BE2C (cell line): ENCODE measurements around the gene MDFIC.

Source experiments
- DNase-seq: peaks from one replicate; pipeline ENCODE4 v3.0.0-alpha.2; 2020
- H3K27me3 ChIP-seq: fragments of 250-450 bp; sonication (Bioruptor Pico); 2 replicates; pipeline ENCODE4 v1.5.1; 2020; ENCODE audit warnings: mild to moderate bottlenecking
- H3K36me3 ChIP-seq: fragments of 250-450 bp; sonication (Bioruptor Pico); 2 replicates; pipeline ENCODE4 v1.5.1; 2020; ENCODE audit warnings: mild to moderate bottlenecking
- H3K4me1 ChIP-seq: fragments of 250-450 bp; sonication (Bioruptor Pico); 2 replicates; pipeline ENCODE4 v1.5.1; 2020
- H3K4me3 ChIP-seq: 2 replicates; pipeline ENCODE4 v1.5.1; 2011; ENCODE audit warnings: low read depth, low read length
- H3K9me3 ChIP-seq: fragments of 250-450 bp; sonication (Bioruptor Pico); 2 replicates; pipeline ENCODE4 v1.5.1; 2020
- CTCF ChIP-seq: IDR thresholded peaks from 2 replicates; pipeline ENCODE4 v1.5.1; 2012; ENCODE audit warnings: mild to moderate bottlenecking, low read depth, low read length

MDFIC gene

DNA sequence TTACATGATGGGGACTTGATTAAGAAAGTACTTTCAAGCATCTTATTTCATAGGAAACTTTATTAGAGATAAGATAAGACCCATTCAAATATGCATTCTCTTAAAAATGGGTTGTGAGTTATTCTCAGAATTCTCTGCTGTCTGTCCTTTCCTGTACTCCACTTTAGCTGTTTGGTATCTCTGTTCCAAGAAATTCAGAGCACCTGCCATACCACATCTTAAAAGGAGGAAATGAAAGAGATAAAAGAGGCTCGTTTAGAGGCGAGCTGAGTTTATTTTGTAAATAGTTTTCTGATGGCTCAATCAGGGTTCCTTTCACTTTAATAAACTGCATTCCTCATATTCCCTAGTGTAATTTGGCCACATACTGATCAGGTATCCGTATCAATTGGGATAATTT, 87.2 kb downstream of the MDFIC start:
- no peaks in the 10 kb centered on the region for H3K36me3 ChIP-seq
- no peak for DNase-seq
- no peaks in the 10 kb centered on the region for H3K4me1 ChIP-seq
- TF ChIP-seq CTCF: no peak
- H3K4me3 ChIP-seq: no peak overlapping the region
- H3K27me3 ChIP-seq: no peaks in the 10 kb centered on the region
- no peaks in the 10 kb centered on the region for H3K9me3 ChIP-seq

DNA sequence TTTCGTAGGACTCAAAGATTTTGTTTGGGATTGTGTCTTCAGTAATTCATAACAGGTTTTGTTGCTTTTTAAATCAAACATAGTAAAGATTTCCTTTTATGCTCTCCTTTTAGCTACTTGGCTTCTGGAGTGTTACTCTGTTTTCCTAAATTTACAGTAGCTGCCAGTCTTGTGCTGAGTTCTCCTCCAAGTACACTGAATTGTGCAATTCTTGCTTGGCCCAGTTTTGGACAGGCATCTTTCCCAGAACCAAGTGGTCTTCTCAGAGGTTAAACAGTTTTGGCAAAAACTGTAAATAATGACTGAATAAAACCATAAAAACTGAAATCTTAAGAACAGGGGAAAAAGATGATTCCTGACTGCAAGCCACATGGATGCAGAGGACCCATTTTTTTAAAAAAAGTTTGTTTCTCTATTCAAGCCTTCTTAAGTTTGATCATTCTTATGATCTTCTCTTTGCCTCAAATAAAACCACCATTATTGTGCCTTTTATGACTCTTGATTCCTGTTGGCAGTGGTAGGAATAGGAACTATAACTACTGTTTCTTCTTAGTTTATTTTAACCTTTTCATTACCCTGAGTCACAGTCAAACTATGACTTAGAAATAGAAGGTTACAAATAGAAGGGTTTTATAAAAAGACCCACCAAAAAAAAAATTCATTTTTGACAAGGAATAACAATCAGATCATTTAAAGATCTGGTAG, 88.0 kb downstream of the MDFIC start:
- Histone ChIP-seq H3K4me3 (no peak overlapping the region), H3K9me3 (no peaks in the 10 kb centered on the region), H3K4me1 (no peaks in the 10 kb centered on the region), H3K36me3 (no peaks in the 10 kb centered on the region), H3K27me3 (no peaks in the 10 kb centered on the region)
- DNase-seq: no peak
- TF ChIP-seq CTCF: no peak

- no peak for TF ChIP-seq CTCF
- Histone ChIP-seq H3K36me3 (no peaks in the 10 kb centered on the region), H3K9me3 (no peaks in the 10 kb centered on the region), H3K4me1 (no peaks in the 10 kb centered on the region), H3K4me3 (no peak overlapping the region), H3K27me3 (no peaks in the 10 kb centered on the region)
- DNase-seq: no peak
These were observed 88.5 kb downstream of the MDFIC start for GRCh38 chr7:115010441-115010820.

- no peaks in the 10 kb centered on the region for H3K36me3 ChIP-seq
- TF ChIP-seq CTCF: no peak
- no peak overlapping the region for H3K4me3 ChIP-seq
- no peak for DNase-seq
- H3K4me1 ChIP-seq: no peaks in the 10 kb centered on the region
- no peaks in the 10 kb centered on the region for H3K9me3 ChIP-seq
- H3K27me3 ChIP-seq: no peaks in the 10 kb centered on the region
These were observed 92.0 kb downstream of the MDFIC start for GRCh38 chr7:115013886-115014285.

DNA sequence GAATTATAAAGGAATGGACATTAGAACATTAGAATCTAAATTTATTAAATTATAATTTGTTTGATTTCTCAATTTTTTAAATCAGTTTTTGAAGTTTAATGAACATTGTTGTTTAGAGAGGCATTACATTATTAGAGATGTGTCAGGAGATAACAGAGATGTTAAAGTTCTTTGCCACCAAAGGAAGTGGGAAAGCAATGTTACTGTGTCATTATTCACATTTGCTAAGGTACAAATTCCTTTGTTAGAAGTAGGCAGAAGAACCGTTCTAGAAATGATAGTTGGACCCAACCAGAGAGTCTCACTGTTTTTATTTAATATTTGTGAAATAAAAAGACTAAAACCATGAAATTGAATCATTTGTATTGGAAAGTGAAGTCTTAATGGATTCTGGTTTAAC, 92.9 kb downstream of the MDFIC start:
- no peaks in the 10 kb centered on the region for H3K9me3 ChIP-seq
- no peak for TF ChIP-seq CTCF
- H3K27me3 ChIP-seq: no peaks in the 10 kb centered on the region
- DNase-seq: no peak
- H3K4me1 ChIP-seq: no peaks in the 10 kb centered on the region
- no peaks in the 10 kb centered on the region for H3K36me3 ChIP-seq
- no peak overlapping the region for H3K4me3 ChIP-seq

GRCh38 chr7:115015619-115016018, 93.7 kb downstream of the MDFIC start:
- H3K4me3 ChIP-seq: no peak overlapping the region
- DNase-seq: no peak
- H3K4me1 ChIP-seq: no peaks in the 10 kb centered on the region
- H3K9me3 ChIP-seq: no peaks in the 10 kb centered on the region
- no peaks in the 10 kb centered on the region for H3K27me3 ChIP-seq
- no peak for TF ChIP-seq CTCF
- H3K36me3 ChIP-seq: no peaks in the 10 kb centered on the region
